ENCODE data around the gene WASHC4. TPM values are rescaled to one million over a fixed set of nuclear protein-coding genes. Genes with fewer than 3 reads are reported as not detected.

The WASHC4 gene
- total and polyA plus RNA-seq, 2 donors from 2014 or later: 10.7 to 63.6 TPM

- intact Hi-C loops (cut with DNase I): no loop called here
- H3K9me3 ChIP-seq (ENCODE audit: control insufficient read depth in 2 of 3, insufficient read depth in 1 of 3, low read length in 3 of 3): no peaks in the 10 kb centered on the region
- no peak overlapping the region for H3K27ac ChIP-seq (ENCODE audit: low read depth in 2 of 2, low read length in 2 of 2)
- FAIRE-seq (no peak), DNase-seq (no peak)
- TF ChIP-seq, protein P1, sequence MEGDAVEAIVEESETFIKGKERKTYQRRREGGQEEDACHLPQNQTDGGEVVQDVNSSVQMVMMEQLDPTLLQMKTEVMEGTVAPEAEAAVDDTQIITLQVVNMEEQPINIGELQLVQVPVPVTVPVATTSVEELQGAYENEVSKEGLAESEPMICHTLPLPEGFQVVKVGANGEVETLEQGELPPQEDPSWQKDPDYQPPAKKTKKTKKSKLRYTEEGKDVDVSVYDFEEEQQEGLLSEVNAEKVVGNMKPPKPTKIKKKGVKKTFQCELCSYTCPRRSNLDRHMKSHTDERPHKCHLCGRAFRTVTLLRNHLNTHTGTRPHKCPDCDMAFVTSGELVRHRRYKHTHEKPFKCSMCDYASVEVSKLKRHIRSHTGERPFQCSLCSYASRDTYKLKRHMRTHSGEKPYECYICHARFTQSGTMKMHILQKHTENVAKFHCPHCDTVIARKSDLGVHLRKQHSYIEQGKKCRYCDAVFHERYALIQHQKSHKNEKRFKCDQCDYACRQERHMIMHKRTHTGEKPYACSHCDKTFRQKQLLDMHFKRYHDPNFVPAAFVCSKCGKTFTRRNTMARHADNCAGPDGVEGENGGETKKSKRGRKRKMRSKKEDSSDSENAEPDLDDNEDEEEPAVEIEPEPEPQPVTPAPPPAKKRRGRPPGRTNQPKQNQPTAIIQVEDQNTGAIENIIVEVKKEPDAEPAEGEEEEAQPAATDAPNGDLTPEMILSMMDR (IDR thresholded peaks at IDR 0.05; ENCODE audit: borderline replicate concordance, extremely low read depth, insufficient read depth): no peak
- H3K36me3 ChIP-seq (ENCODE audit: control insufficient read depth in 2 of 3, insufficient read depth in 3 of 3, low read length in 3 of 3): no peaks in the 10 kb centered on the region
- H3K9ac ChIP-seq (ENCODE audit: low read length in 3 of 3): no peak overlapping the region
- no peaks in the 10 kb centered on the region for H3K27me3 ChIP-seq (ENCODE audit: control insufficient read depth, insufficient read depth, low read length)
- no peak overlapping the region for H3K4me3 ChIP-seq (ENCODE audit: low read length in 3 of 3)
- H3K4me1 ChIP-seq (ENCODE audit: control insufficient read depth in 2 of 3, insufficient read depth in 2 of 3, low read depth in 1 of 3, low read length in 3 of 3): no peaks in the 10 kb centered on the region
Observed at GRCh38 chr12:105100998-105101397, 6.5 kb upstream of the WASHC4 start.

DNA sequence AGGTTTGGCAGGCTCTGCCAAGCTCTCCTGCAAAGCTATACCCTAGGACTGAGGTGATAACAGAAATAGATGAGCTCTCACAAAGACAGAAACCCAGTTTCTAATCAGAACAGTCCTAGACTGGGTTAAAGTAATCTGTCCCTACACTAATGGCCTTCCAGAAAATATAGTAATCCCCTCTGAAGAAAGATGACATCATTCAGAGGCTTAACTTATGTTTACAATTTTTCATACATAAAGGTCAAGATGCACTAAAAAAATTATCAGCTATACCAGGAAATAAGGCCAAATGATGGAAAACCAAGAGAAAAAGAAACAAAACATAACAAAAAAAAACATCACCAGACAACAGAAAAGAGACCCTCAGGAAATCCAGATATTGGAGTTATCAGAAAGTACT is 4.9 kb upstream of the WASHC4 start:
- H3K27me3 ChIP-seq (ENCODE audit: control insufficient read depth, insufficient read depth, low read length): no peaks in the 10 kb centered on the region
- no peak for FAIRE-seq
- no peak for DNase-seq
- H3K4me3 ChIP-seq (ENCODE audit: low read length in 3 of 3): no peak overlapping the region
- intact Hi-C loops (cut with DNase I): no loop called here
- H3K36me3 ChIP-seq (ENCODE audit: control insufficient read depth in 2 of 3, insufficient read depth in 3 of 3, low read length in 3 of 3): no peaks in the 10 kb centered on the region
- no peak overlapping the region for H3K9ac ChIP-seq (ENCODE audit: low read length in 3 of 3)
- peaks cover 0 to 2% (median 0%) of the 10 kb centered on the region in 3 donors for H3K4me1 ChIP-seq (ENCODE audit: control insufficient read depth in 2 of 3, insufficient read depth in 2 of 3, low read depth in 1 of 3, low read length in 3 of 3)
- no peaks in the 10 kb centered on the region for H3K9me3 ChIP-seq (ENCODE audit: control insufficient read depth in 2 of 3, insufficient read depth in 1 of 3, low read length in 3 of 3)
- TF ChIP-seq, protein P1 (IDR thresholded peaks at IDR 0.05; ENCODE audit: borderline replicate concordance, extremely low read depth, insufficient read depth): no peak
- H3K27ac ChIP-seq (ENCODE audit: low read depth in 2 of 2, low read length in 2 of 2): no peak overlapping the region

DNA sequence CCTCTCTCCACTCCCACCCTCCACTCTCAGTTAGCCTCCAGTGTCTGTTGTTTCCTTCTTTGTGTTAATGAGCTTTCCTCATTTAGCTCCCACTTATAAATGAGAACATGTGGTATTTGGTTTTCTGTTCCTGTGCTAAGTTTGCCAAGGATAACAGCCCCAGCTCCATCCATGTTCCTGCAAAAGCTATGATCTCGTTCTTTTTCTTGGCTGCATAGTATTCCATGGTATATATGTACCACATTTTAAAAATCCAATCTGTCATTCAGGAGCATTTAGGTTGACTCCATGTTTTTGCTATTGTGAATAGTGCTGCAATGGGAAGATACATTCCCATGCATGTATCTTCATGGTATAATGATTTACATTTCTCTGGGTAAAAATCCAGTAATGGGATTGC is 2.8 kb upstream of the WASHC4 start:
- no peaks in the 10 kb centered on the region for H3K9me3 ChIP-seq (ENCODE audit: control insufficient read depth in 2 of 3, insufficient read depth in 1 of 3, low read length in 3 of 3)
- intact Hi-C loops (cut with DNase I): no loop called here
- FAIRE-seq (no peak), DNase-seq (no peak)
- H3K9ac ChIP-seq (ENCODE audit: low read length in 3 of 3): no peak overlapping the region
- H3K4me3 ChIP-seq (ENCODE audit: low read length in 3 of 3): no peak overlapping the region
- no peaks in the 10 kb centered on the region for H3K36me3 ChIP-seq (ENCODE audit: control insufficient read depth in 2 of 3, insufficient read depth in 3 of 3, low read length in 3 of 3)
- peaks cover 0 to 3% (median 2%) of the 10 kb centered on the region in 3 donors for H3K4me1 ChIP-seq (ENCODE audit: control insufficient read depth in 2 of 3, insufficient read depth in 2 of 3, low read depth in 1 of 3, low read length in 3 of 3)
- H3K27me3 ChIP-seq (ENCODE audit: control insufficient read depth, insufficient read depth, low read length): no peaks in the 10 kb centered on the region
- TF ChIP-seq, protein P1 (IDR thresholded peaks at IDR 0.05; ENCODE audit: borderline replicate concordance, extremely low read depth, insufficient read depth): no peak
- no peak overlapping the region for H3K27ac ChIP-seq (ENCODE audit: low read depth in 2 of 2, low read length in 2 of 2)

- peaks cover under 1 to 4% (median 3%) of the 10 kb centered on the region in 3 donors for H3K4me1 ChIP-seq (ENCODE audit: control insufficient read depth in 2 of 3, insufficient read depth in 2 of 3, low read depth in 1 of 3, low read length in 3 of 3)
- DNase-seq (peak in 1 of 5 donors; percentile 26), FAIRE-seq (no peak)
- H3K9me3 ChIP-seq (ENCODE audit: control insufficient read depth in 2 of 3, insufficient read depth in 1 of 3, low read length in 3 of 3): no peaks in the 10 kb centered on the region
- H3K4me3 ChIP-seq (ENCODE audit: low read length in 3 of 3): peak overlapping the region; percentile 84 to 97 (median 97)
- no peaks in the 10 kb centered on the region for H3K27me3 ChIP-seq (ENCODE audit: control insufficient read depth, insufficient read depth, low read length)
- TF ChIP-seq, protein P1 (IDR thresholded peaks at IDR 0.05; ENCODE audit: borderline replicate concordance, extremely low read depth, insufficient read depth): no peak
- H3K9ac ChIP-seq (ENCODE audit: low read length in 3 of 3): peak overlapping the region in 2 of 3 donors; percentile 80 to 95
- H3K36me3 ChIP-seq (ENCODE audit: control insufficient read depth in 2 of 3, insufficient read depth in 3 of 3, low read length in 3 of 3): peaks cover 0 to under 1% (median 0%) of the 10 kb centered on the region in 3 donors
- peak overlapping the region in 1 of 2 donors; percentile 71 for H3K27ac ChIP-seq (ENCODE audit: low read depth in 2 of 2, low read length in 2 of 2)
- intact Hi-C loops (cut with DNase I): no loop called here
Observed at GRCh38 chr12:105106621-105107020, 910 bp upstream of the WASHC4 start.

Data from kidney (tissue), 14 donors.